CD4-positive, CD25-positive, alpha-beta regulatory T cell (primary cell): Measurements from ENCODE around the gene DLL3. TPM values are rescaled to one million over a fixed set of nuclear protein-coding genes. Genes with fewer than 3 reads are reported as not detected.
A peak's percentile ranks its signal among the peaks of the same experiment; 100 is the strongest.

Experiments used
- ATAC-seq, 2 donors: fragments of 150-1000 bp; cut with Tn5 transposase; one replicate each; pipeline ENCODE4 v1.10.0; 2021; ENCODE audit warnings: low read depth in 2 of 2, moderate number of reproducible peaks in 2 of 2, moderate library complexity in 1 of 2
- DNase-seq, 3 donors: peaks; one replicate each; pipeline versions ENCODE4 v3.0.0 to v3.0.0-alpha.2; 2012 to 2022; ENCODE audit warnings: mixed read lengths in 1 of 3
- H3K27ac ChIP-seq: one replicate; pipeline ENCODE4 v1.7.0; 2013; ENCODE audit warnings: mild to moderate bottlenecking, low read length; ENCODE audit not compliant: insufficient read depth, poor library complexity, severe bottlenecking
- H3K27me3 ChIP-seq: one replicate; pipeline ENCODE4 v1.7.0; 2013; ENCODE audit warnings: low read length; ENCODE audit not compliant: control insufficient read depth, insufficient read depth
- H3K36me3 ChIP-seq: one replicate; pipeline ENCODE4 v1.7.0; 2013; ENCODE audit warnings: mild to moderate bottlenecking, low read length, moderate library complexity; ENCODE audit not compliant: control insufficient read depth, insufficient read depth
- H3K4me1 ChIP-seq: 2 replicates; pipeline ENCODE4 v1.7.0; 2013; ENCODE audit warnings: mild to moderate bottlenecking, low read length; ENCODE audit not compliant: insufficient read depth, control insufficient read depth, poor library complexity, severe bottlenecking
- H3K4me3 ChIP-seq: one replicate; pipeline ENCODE4 v1.7.0; 2013; ENCODE audit warnings: low read depth, mild to moderate bottlenecking, low read length, moderate library complexity
- H3K9me3 ChIP-seq, 2 experiments: 1 replicate in 1 of 2; 2 replicates in 1 of 2; pipeline ENCODE4 v1.7.0; 2013; ENCODE audit warnings: low read length in 2 of 2, mild to moderate bottlenecking in 1 of 2, moderate library complexity in 1 of 2; ENCODE audit not compliant: control insufficient read depth in 2 of 2
- H3K27ac Mint-ChIP-seq, 3 donors: one replicate each; pipeline ENCODE4 v1.8.0; 2020 to 2022; ENCODE audit warnings: mild to moderate bottlenecking in 3 of 3, mixed read lengths in 3 of 3, moderate library complexity in 2 of 3
- H3K27me3 Mint-ChIP-seq: one replicate; pipeline ENCODE4 v1.8.0; 2022; ENCODE audit warnings: mild to moderate bottlenecking, mixed read lengths
- H3K36me3 Mint-ChIP-seq: one replicate; pipeline ENCODE4 v1.8.0; 2020; ENCODE audit warnings: mixed read lengths
- H3K4me1 Mint-ChIP-seq, 4 donors: one replicate each; pipeline ENCODE4 v1.8.0; 2020 to 2022; ENCODE audit warnings: mixed read lengths in 4 of 4, mild to moderate bottlenecking in 1 of 4
- H3K4me3 Mint-ChIP-seq, 4 donors: one replicate each; pipeline ENCODE4 v1.8.0; 2020 to 2022; ENCODE audit warnings: mild to moderate bottlenecking in 4 of 4, mixed read lengths in 4 of 4, moderate library complexity in 3 of 4
- H3K9me3 Mint-ChIP-seq, 7 donors: one replicate each; pipeline ENCODE4 v1.8.0; 2020 to 2022; ENCODE audit warnings: mixed read lengths in 7 of 7, mild to moderate bottlenecking in 3 of 7, moderate library complexity in 2 of 7
- polyA plus RNA-seq, 4 donors: library from polyadenylated mRNA; unstranded; fragments of 300-500 nt; fragmentation: Illumina TruSeq; gene quantifications; one replicate each; pipeline ENCODE4 v1.2.3, GENCODE V29; 2021
- total RNA-seq: library from RNA; stranded (reverse); gene quantifications from one replicate; pipeline ENCODE4 v1.2.3, GENCODE V29; 2022

The DLL3 gene
- total and polyA plus RNA-seq, 5 donors from 2014 or later = 0.13 to 0.17 TPM; not detected in 3

DNA sequence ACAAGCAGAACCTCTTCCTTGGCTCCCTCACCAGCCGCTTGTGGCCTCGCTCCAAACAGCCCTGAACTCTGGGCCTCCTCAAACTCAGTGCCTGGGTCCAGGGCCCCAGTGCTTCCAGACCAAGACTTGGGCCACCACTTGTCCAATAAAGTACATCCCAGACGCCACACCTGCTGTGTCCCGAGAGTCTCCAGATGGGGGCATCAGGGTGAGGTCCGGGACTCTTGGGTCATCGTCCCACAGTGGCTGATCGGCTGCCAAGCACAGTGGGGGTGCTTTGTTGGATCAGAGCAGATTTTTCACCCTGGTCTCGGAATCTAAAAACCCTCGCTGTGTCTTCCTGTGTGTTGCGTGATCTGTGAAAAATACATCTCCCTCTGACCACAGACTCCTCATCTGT, 9.0 kb upstream of the DLL3 start:
- no peak overlapping the region for H3K27ac Mint-ChIP-seq
- peaks cover 5% of the 10 kb centered on the region for H3K27me3 Mint-ChIP-seq
- H3K9me3 Mint-ChIP-seq = no peaks in the 10 kb centered on the region
- peaks cover 30% of the 10 kb centered on the region for H3K36me3 Mint-ChIP-seq
- peaks cover 50% of the 10 kb centered on the region for H3K36me3 ChIP-seq
- H3K27me3 ChIP-seq = no peaks in the 10 kb centered on the region
- no peak overlapping the region for H3K4me3 ChIP-seq
- no peak overlapping the region for H3K27ac ChIP-seq
- H3K4me1 Mint-ChIP-seq = no peaks in the 10 kb centered on the region
- H3K4me1 ChIP-seq = no peaks in the 10 kb centered on the region
- H3K9me3 ChIP-seq = no peaks in the 10 kb centered on the region
- ATAC-seq = no peak
- DNase-seq = no peak
- peak overlapping the region in 1 of 4 donors; percentile 66 for H3K4me3 Mint-ChIP-seq

DNA sequence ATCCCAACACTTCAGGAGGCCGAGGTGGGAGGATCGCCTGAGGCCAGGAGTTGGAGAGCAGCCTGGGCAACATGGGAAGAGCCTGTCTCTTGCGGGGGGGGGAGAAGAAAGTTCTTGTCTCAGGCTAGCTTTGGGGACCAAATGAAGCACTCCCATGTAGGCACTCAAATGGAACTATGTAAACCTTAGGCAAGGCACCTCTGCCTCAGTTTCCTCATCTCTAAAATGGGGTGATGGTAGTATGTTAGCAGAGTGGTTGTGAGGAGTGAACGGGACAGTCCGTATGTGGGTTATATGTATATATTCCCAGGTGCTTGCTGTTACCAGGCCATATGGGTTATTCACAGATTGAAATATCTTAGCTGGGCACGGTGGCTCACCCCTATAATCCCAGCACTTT, 6.5 kb upstream of the DLL3 start:
- H3K9me3 Mint-ChIP-seq = no peaks in the 10 kb centered on the region
- H3K27ac Mint-ChIP-seq = no peak overlapping the region
- Histone ChIP-seq H3K27me3 (peaks cover 2% of the 10 kb centered on the region), H3K9me3 (no peaks in the 10 kb centered on the region), H3K4me3 (no peak overlapping the region), H3K4me1 (no peaks in the 10 kb centered on the region), H3K36me3 (peaks cover 27% of the 10 kb centered on the region), H3K27ac (no peak overlapping the region)
- peaks cover 15% of the 10 kb centered on the region for H3K27me3 Mint-ChIP-seq
- no peak overlapping the region for H3K4me3 Mint-ChIP-seq
- ATAC-seq (no peak), DNase-seq (no peak)
- peaks cover 0 to 4% (median 0%) of the 10 kb centered on the region in 4 donors for H3K4me1 Mint-ChIP-seq
- peaks cover 17% of the 10 kb centered on the region for H3K36me3 Mint-ChIP-seq

DNA sequence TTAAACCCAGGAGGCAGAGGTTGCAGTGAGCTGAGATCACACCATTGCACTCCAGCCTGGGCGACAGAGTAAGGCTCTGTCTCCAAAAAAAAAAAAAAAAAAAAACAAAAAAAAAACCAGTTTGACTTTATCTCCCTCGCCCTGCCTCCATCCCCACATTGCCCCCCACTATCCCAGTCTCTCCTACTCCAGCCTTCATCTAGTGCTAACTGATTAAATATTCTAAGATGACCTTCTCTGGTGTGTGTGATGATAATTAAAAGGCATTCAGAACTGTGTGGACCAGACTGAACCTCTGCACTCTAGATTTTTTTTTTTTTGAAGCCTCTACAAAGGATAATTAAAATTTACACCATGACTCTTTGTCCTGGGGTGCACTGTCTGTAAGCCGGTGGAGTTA, 6.0 kb upstream of the DLL3 start:
- Histone ChIP-seq H3K4me1 (peaks cover 2% of the 10 kb centered on the region), H3K4me3 (no peak overlapping the region), H3K36me3 (peaks cover 27% of the 10 kb centered on the region), H3K9me3 (no peaks in the 10 kb centered on the region), H3K27me3 (peaks cover 2% of the 10 kb centered on the region), H3K27ac (no peak overlapping the region)
- ATAC-seq (no peak), DNase-seq (no peak)
- Mint-ChIP-seq H3K27ac (no peak overlapping the region), H3K27me3 (peaks cover 20% of the 10 kb centered on the region), H3K9me3 (no peaks in the 10 kb centered on the region), H3K4me3 (no peak overlapping the region), H3K36me3 (peaks cover 17% of the 10 kb centered on the region), H3K4me1 (peaks cover 0 to 4% (median 0%) of the 10 kb centered on the region in 4 donors)

DNA sequence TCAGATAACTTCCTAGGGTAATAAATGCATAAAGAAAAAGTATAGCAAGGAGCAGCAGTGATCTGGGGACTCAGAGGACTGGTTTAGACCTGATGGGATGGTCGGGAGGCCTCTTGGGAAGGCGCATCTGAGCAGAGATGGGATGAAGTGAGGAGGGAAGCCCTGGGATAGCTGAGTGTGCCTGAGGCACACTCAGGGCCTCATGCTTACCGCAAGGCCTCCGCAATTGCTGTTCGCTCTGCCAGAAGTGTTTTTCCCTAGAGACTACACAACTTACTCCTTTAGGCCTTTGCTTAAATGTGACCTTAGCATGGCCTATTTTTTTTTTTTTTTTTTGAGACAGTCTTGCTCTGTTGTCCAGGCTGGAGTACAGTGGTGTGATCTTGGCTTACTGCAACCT, 4.1 kb upstream of the DLL3 start:
- no peak for ATAC-seq
- Mint-ChIP-seq H3K9me3 (no peaks in the 10 kb centered on the region), H3K4me1 (peaks cover 4 to 14% (median 8%) of the 10 kb centered on the region in 4 donors), H3K27ac (no peak overlapping the region), H3K4me3 (no peak overlapping the region), H3K27me3 (peaks cover 34% of the 10 kb centered on the region), H3K36me3 (peaks cover 6% of the 10 kb centered on the region)
- H3K27ac ChIP-seq = no peak overlapping the region
- H3K4me3 ChIP-seq = no peak overlapping the region
- no peaks in the 10 kb centered on the region for H3K9me3 ChIP-seq
- H3K27me3 ChIP-seq = peaks cover 6% of the 10 kb centered on the region
- peaks cover 9% of the 10 kb centered on the region for H3K36me3 ChIP-seq
- DNase-seq = no peak
- peaks cover 17% of the 10 kb centered on the region for H3K4me1 ChIP-seq

DNA sequence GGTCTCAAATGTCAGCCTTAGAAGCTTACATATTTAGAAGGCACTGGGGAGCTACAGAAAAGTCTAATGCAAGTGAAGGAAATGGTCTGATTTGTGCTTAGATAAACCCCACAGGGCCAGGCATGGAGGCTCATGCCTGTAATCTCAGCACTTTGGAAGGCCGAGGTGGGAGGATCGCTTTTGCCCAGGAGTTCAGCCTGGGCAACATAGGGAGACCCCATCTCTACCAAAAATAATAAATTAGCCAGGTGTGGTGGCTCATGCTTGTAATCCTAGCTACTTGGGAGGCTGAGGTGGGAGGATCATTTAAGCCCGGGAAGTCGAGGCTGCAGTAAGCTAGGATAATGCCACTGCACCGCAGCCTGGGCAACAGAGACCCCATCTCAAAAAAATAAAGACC, 2.7 kb upstream of the DLL3 start:
- H3K27ac ChIP-seq = no peak overlapping the region
- peaks cover under 1% of the 10 kb centered on the region for H3K36me3 ChIP-seq
- no peak overlapping the region for H3K4me3 ChIP-seq
- Mint-ChIP-seq H3K4me1 (peaks cover 4 to 20% (median 11%) of the 10 kb centered on the region in 4 donors), H3K27me3 (peaks cover 46% of the 10 kb centered on the region), H3K9me3 (peaks cover 0 to 2% (median 0%) of the 10 kb centered on the region in 7 donors), H3K4me3 (peak overlapping the region in 1 of 4 donors; percentile 40), H3K27ac (no peak overlapping the region), H3K36me3 (peaks cover 3% of the 10 kb centered on the region)
- H3K27me3 ChIP-seq = peaks cover 17% of the 10 kb centered on the region
- ATAC-seq = no peak
- H3K4me1 ChIP-seq = peaks cover 17% of the 10 kb centered on the region
- H3K9me3 ChIP-seq = no peaks in the 10 kb centered on the region
- no peak for DNase-seq

DNA sequence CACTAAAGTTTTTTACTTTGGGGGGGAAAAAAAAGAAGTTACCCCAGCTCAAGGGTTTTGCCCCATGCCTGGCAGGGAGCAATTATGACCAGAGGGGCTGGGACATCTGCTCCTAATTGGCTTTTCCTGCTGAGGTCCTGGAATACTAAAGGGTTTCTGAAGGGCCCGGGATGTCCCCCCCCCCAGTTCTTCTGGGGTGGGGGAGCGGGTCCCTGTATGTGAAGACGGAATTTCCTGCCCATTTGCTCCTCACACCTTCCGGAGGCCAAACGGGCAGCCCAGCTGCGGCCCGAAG, 1.1 kb upstream of the DLL3 start:
- peaks cover 4 to 20% (median 11%) of the 10 kb centered on the region in 4 donors for H3K4me1 Mint-ChIP-seq
- H3K4me3 Mint-ChIP-seq = no peak overlapping the region
- Histone ChIP-seq H3K27ac (no peak overlapping the region), H3K27me3 (peaks cover 19% of the 10 kb centered on the region), H3K36me3 (no peaks in the 10 kb centered on the region), H3K9me3 (no peaks in the 10 kb centered on the region), H3K4me1 (peaks cover 18% of the 10 kb centered on the region), H3K4me3 (no peak overlapping the region)
- peaks cover 57% of the 10 kb centered on the region for H3K27me3 Mint-ChIP-seq
- peaks cover 0 to 2% (median 0%) of the 10 kb centered on the region in 7 donors for H3K9me3 Mint-ChIP-seq
- ATAC-seq = no peak
- H3K36me3 Mint-ChIP-seq = peaks cover 3% of the 10 kb centered on the region
- DNase-seq = no peak
- no peak overlapping the region for H3K27ac Mint-ChIP-seq

DNA sequence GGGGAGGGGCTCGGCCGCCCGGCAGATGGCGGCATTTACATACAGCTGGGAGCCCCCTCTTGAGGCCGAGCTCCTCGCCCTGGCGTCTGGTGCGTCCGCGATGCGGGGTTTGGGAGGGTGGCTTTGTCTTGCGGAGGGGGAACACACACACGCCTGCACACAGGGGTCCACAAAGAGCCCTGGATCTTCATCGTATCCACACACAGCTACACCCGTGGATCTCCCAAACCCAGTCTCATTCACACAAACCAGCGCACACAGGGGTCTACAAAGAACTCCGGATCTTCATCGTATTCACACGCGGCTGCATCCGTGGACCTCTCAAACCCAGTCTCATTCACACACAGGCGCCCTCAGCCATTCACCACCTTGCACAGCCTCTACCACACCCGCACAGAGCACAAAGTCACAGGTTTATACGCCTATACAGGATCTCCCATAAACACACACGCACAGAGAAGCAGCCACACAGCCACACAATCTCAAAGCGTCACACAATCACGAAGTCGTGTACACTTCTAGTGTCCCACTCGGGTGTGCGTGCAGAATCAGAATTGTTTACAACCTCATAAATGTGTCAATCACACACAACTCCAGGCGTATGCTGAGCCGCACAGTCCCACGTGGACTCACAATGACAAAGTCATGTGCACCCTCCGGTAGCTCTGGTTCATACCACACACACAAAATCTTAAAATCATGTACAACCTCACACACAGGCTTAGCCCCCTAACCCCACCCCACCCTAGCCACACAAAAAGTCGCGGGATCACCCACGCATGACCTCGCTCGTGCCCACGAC, 550 bp upstream of the DLL3 start:
- Mint-ChIP-seq H3K4me1 (peaks cover 4 to 23% (median 13%) of the 10 kb centered on the region in 4 donors), H3K27me3 (peaks cover 57% of the 10 kb centered on the region), H3K36me3 (no peaks in the 10 kb centered on the region), H3K27ac (peak overlapping the region in 1 of 3 donors; percentile 28), H3K9me3 (peaks cover 0 to 2% (median 0%) of the 10 kb centered on the region in 7 donors), H3K4me3 (peak overlapping the region; percentile 6 to 73 (median 48))
- Histone ChIP-seq H3K9me3 (no peaks in the 10 kb centered on the region), H3K4me3 (peak overlapping the region; percentile 13), H3K4me1 (peaks cover 24% of the 10 kb centered on the region), H3K27ac (no peak overlapping the region), H3K36me3 (no peaks in the 10 kb centered on the region), H3K27me3 (peaks cover 19% of the 10 kb centered on the region)
- ATAC-seq (peak; percentile 11 to 43), DNase-seq (peak in 2 of 3 donors; percentile 22 to 30)

DNA sequence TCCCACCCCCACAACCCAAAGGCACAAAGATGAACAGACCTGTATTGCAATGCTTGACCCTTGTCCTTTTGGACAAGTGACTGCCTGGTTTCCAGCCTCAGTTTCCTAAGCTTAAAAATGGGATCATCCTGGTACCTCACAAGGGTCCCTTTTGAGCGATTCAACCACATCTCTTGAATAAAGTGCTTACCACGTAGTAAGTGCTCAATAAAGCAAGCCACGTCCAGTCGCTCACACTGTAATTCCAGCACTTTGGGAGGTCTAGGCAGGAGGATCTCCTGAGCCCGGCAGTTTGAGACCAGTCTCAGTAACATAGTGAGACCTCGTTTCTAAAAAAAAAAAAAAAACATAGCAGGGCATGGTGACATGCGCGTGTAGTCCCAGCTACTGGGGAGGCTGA, 1.2 kb downstream of the DLL3 start:
- Histone ChIP-seq H3K36me3 (no peaks in the 10 kb centered on the region), H3K27ac (no peak overlapping the region), H3K4me3 (no peak overlapping the region), H3K27me3 (peaks cover 19% of the 10 kb centered on the region), H3K4me1 (peaks cover 24% of the 10 kb centered on the region), H3K9me3 (no peaks in the 10 kb centered on the region)
- ATAC-seq (no peak), DNase-seq (no peak)
- H3K4me3 Mint-ChIP-seq = peak overlapping the region in 3 of 4 donors; percentile 34 to 73 (median 35)
- peaks cover 69% of the 10 kb centered on the region for H3K27me3 Mint-ChIP-seq
- H3K36me3 Mint-ChIP-seq = no peaks in the 10 kb centered on the region
- peaks cover 0 to 7% (median 0%) of the 10 kb centered on the region in 7 donors for H3K9me3 Mint-ChIP-seq
- peaks cover 4 to 28% (median 21%) of the 10 kb centered on the region in 4 donors for H3K4me1 Mint-ChIP-seq
- no peak overlapping the region for H3K27ac Mint-ChIP-seq
